ENCODE results near the gene HARBI1.

GRCh38 chr11:46582588-46582987 lies 34.4 kb downstream of the HARBI1 start:
- no peak for TF ChIP-seq CTCF (IDR thresholded peaks at IDR 0.05; ENCODE audit: insufficient read depth, low read depth, low read length)
- no peak for TF ChIP-seq EZH2 (IDR thresholded peaks at IDR 0.05; ENCODE audit: insufficient read depth, low read length)
